GM12878 (cell line): ENCODE data around the gene ZNF423. TPM values are rescaled to one million over a fixed set of nuclear protein-coding genes. Genes with fewer than 3 reads are reported as not detected.

Experiments used
- ATAC-seq: fragments of 200-7000 bp; cut with Tn5 transposase; 3 replicates; pipeline ENCODE4 v1.9.1; 2020; ENCODE audit warnings: mild to moderate bottlenecking, moderate library complexity
- BruUV-seq: library from RNA; stranded (reverse); fragments of 400-500 nt; replicated peaks from 2 replicates; lab custom pipeline; 2021; lab: Mats Ljungman, UMichigan
- CTCF ChIA-PET: fragments of 300-600 bp; sonication (Branson Sonifier 250); formaldehyde crosslinking; extraction: SDS; loops from one replicate; lab custom pipeline; 2021; ENCODE audit warnings: inconsistent platforms; lab: Yijun Ruan, JAX
- POLR2A ChIA-PET: fragments of 350-600 bp; formaldehyde crosslinking; extraction: SDS; loops from one replicate; lab custom pipeline; 2021; ENCODE audit warnings: inconsistent platforms; lab: Charles Lee
- RAD21 ChIA-PET: fragments of 300-600 bp; sonication (Branson Sonifier 250); formaldehyde crosslinking; loops from one replicate; lab custom pipeline; 2023; ENCODE audit warnings: antibody characterized with exemption; ENCODE audit not compliant: unreplicated experiment; lab: Charles Lee
- SMC1A ChIA-PET: fragments of 300-600 bp; sonication (Branson Sonifier 250); formaldehyde crosslinking; loops from one replicate; lab custom pipeline; 2023; ENCODE audit not compliant: unreplicated experiment, uncharacterized antibody; lab: Charles Lee
- DNase-seq: peaks from one replicate; pipeline ENCODE4 v3.0.0-alpha.2; 2011; ENCODE audit warnings: low read depth, low spot score
- FAIRE-seq: peaks from 3 replicates; lab custom pipeline; 2011; peaks lifted over from hg19 to GRCh38; lab: Jason Lieb, UNC
- H2AFZ ChIP-seq: 2 replicates; pipeline ENCODE4 v1.6.0; 2011; ENCODE audit warnings: low read depth, low read length, control low read depth; ENCODE audit not compliant: control insufficient read depth
- H3K27ac ChIP-seq: 2 replicates; pipeline ENCODE4 v1.5.1; 2011; ENCODE audit warnings: control low read depth; ENCODE audit not compliant: control insufficient read depth, insufficient read depth
- H3K27me3 ChIP-seq, 2 experiments: replicated peaks in 1 of 2; 2 replicates each; pipeline versions ENCODE4 v1.6.0 to v1.6.1; 2011; ENCODE audit warnings: low read length in 1 of 2; ENCODE audit not compliant: control insufficient read depth in 2 of 2, insufficient read depth in 2 of 2
- H3K36me3 ChIP-seq, 2 experiments: 2 replicates each; pipeline ENCODE4 v1.5.1; 2011; ENCODE audit warnings: low read length in 1 of 2; ENCODE audit not compliant: control insufficient read depth in 2 of 2, insufficient read depth in 2 of 2
- H3K4me1 ChIP-seq: 2 replicates; pipeline ENCODE4 v1.6.1; 2011; ENCODE audit warnings: mild to moderate bottlenecking, low read length, moderate library complexity, mixed read lengths; ENCODE audit not compliant: control insufficient read depth, insufficient read depth
- H3K4me2 ChIP-seq: 2 replicates; pipeline ENCODE4 v1.6.0; 2011; ENCODE audit warnings: control low read depth; ENCODE audit not compliant: control insufficient read depth, insufficient read depth
- H3K4me3 ChIP-seq: fragments of 200-600 bp; sonication (generic); 2 replicates; pipeline ENCODE4 v1.5.1; 2016
- H3K79me2 ChIP-seq: 2 replicates; pipeline ENCODE4 v1.6.0; 2011; ENCODE audit warnings: low read length; ENCODE audit not compliant: control insufficient read depth, insufficient read depth
- H3K9ac ChIP-seq: 2 replicates; pipeline ENCODE4 v1.8.0; 2011; ENCODE audit warnings: low read length, control low read depth, mixed read lengths; ENCODE audit not compliant: control insufficient read depth, insufficient read depth
- H3K9me3 ChIP-seq: replicated peaks from 3 replicates; pipeline ENCODE4 v1.5.1; 2011; ENCODE audit warnings: mild to moderate bottlenecking, low read length; ENCODE audit not compliant: control insufficient read depth, insufficient read depth
- H4K20me1 ChIP-seq: 2 replicates; pipeline ENCODE4 v1.6.0; 2011; ENCODE audit not compliant: control insufficient read depth, insufficient read depth
- BCL11A ChIP-seq: IDR thresholded peaks from 2 replicates; pipeline ENCODE4 v1.6.1; 2011; ENCODE audit warnings: low read depth, low read length
- CHD2 ChIP-seq: IDR thresholded peaks from 2 replicates; pipeline ENCODE4 v1.6.1; 2011; ENCODE audit warnings: low read depth, low read length, improper control_type of control experiment, borderline replicate concordance
- CREB1 ChIP-seq: IDR thresholded peaks from 2 replicates; pipeline ENCODE4 v1.6.1; 2012; ENCODE audit warnings: low read depth, mild to moderate bottlenecking, inconsistent platforms
- EGR1 ChIP-seq, 2 experiments: IDR thresholded peaks; 1 replicate in 1 of 2; 2 replicates in 1 of 2; pipeline ENCODE4 v1.6.1; 2011 to 2012; ENCODE audit warnings: low read depth in 2 of 2, low read length in 2 of 2, borderline replicate concordance in 1 of 2, mild to moderate bottlenecking in 1 of 2, moderate library complexity in 1 of 2
- FOXK2 ChIP-seq: fragments of 450-650 bp; IDR thresholded peaks from 2 replicates; pipeline ENCODE4 v1.6.1; 2017; ENCODE audit warnings: mild to moderate bottlenecking, moderate library complexity
- FOXM1 ChIP-seq: IDR thresholded peaks from 2 replicates; pipeline ENCODE4 v1.6.1; 2012; ENCODE audit warnings: low read depth, mild to moderate bottlenecking, inconsistent platforms, low read length, moderate library complexity
- POLR2AphosphoS5 ChIP-seq: IDR thresholded peaks from 2 replicates; pipeline ENCODE4 v1.6.1; 2011; ENCODE audit warnings: mild to moderate bottlenecking, low read length, inconsistent platforms
- RUNX3 ChIP-seq: IDR thresholded peaks from 2 replicates; pipeline ENCODE4 v1.6.1; 2012; ENCODE audit warnings: low read length, inconsistent platforms
- SIN3A ChIP-seq: IDR thresholded peaks from 2 replicates; pipeline ENCODE4 v1.6.1; 2012; ENCODE audit warnings: low read depth, low read length, improper control_type of control experiment
- STAT3 ChIP-seq: IDR thresholded peaks from 2 replicates; pipeline ENCODE4 v1.6.1; 2011; ENCODE audit warnings: low read depth, low read length, improper control_type of control experiment
- TCF12 ChIP-seq: IDR thresholded peaks from 2 replicates; pipeline ENCODE4 v1.6.1; 2011; ENCODE audit warnings: low read depth, mild to moderate bottlenecking, low read length
- ZNF384 ChIP-seq: IDR thresholded peaks from 2 replicates; pipeline ENCODE4 v1.6.1; 2012; ENCODE audit warnings: low read depth, mild to moderate bottlenecking, low read length, improper control_type of control experiment, borderline replicate concordance
- WGBS: methylation state at CpG from one replicate; pipeline ENCODE4 v1.1.6; 2016; ENCODE audit warnings: low lambda C conversion rate; ENCODE audit not compliant: insufficient replicate concordance, insufficient coverage; ENCODE audit errors: missing lambda C conversion rate; 5-methylcytosine and 5-hydroxymethylcytosine counted together
- in situ Hi-C: fragments of 300-500 bp; cut with MboI; formaldehyde crosslinking; loops from 9 replicates; pipeline ENCODE4 v1.14.3; 2018; ENCODE audit warnings: mixed read lengths
- intact Hi-C: fragments of 100-400 bp; cut with micrococcal nuclease; formaldehyde crosslinking; loops from one replicate; pipeline ENCODE4 v1.14.2; 2022; ENCODE audit not compliant: unreplicated experiment
- polyA plus RNA-seq, 11 experiments: library from polyadenylated mRNA; depleted of rRNA in 4 of 11; unstranded in 6 of 11; stranded (reverse) in 5 of 11; fragments of >200 nt; fragmentation: Nextera tagmentation in 4 of 11; fragmentation: Illumina TruSeq in 1 of 11; extraction: Ambion mirVana in 4 of 11; extraction: Trizol in 1 of 11; gene quantifications; 1 replicate in 1 of 11; 2 replicates in 10 of 11; pipeline versions ENCODE4 v1.2.1 to v1.2.3, GENCODE V29; 2011 to 2016; ENCODE audit warnings: inconsistent platforms in 2 of 11, missing spikeins in 2 of 11, low read depth in 1 of 11
- total RNA-seq, 4 experiments: library from RNA; depleted of rRNA in 3 of 4; stranded (reverse); fragments of >200 nt in 3 of 4; fragmentation: Illumina TruSeq in 1 of 4; extraction: Trizol in 1 of 4; gene quantifications; 2 replicates each; pipeline versions ENCODE4 v1.2.1 to v1.2.3, GENCODE V29; 2013 to 2021
- TF ChIP-seq, protein P1 (sequence below): fragments of 450-650 bp; formaldehyde crosslinking; IDR thresholded peaks from 2 replicates; pipeline ENCODE4 v1.4.0; 2020; ENCODE audit warnings: mild to moderate bottlenecking, moderate library complexity
- TF ChIP-seq, protein P2 (sequence below): IDR thresholded peaks from 2 replicates; pipeline ENCODE4 v1.6.1; 2012; ENCODE audit warnings: low read length, inconsistent platforms
- TF ChIP-seq, protein P3 (sequence below): IDR thresholded peaks from 2 replicates; pipeline ENCODE4 v1.6.1; 2012; ENCODE audit warnings: low read depth, low read length, improper control_type of control experiment

ZNF423 gene
- total and polyA plus RNA-seq, 10 of the 15 experiments (the other 5 are each of a cell fraction or from before 2014, with no cell fraction given): 0.03 to 0.64 (median 0.10) TPM

DNA sequence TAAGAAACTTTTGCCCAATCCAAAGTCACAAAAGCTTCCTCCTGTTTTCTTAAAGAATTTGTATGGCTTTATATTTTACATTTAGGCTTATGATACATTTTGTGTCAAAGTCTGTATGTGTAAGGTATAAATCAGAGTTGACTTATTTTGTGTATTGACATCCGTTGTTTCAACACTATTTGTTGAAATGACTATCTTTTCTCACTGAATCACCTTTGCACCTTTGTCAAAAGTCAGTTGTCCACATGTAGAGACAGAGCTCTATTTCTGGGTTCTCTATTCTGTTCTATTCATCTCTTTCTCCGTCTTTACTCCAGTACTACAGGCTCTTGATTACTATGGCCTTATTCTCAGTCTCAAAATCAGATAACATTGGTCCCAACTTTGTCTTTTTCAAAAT is 409.1 kb downstream of the ZNF423 start (continued):
- TF ChIP-seq POLR2AphosphoS5 (no peak), STAT3 (no peak), RUNX3 (no peak), FOXM1 (no peak), EGR1 (IDR thresholded peaks at IDR 0.05; ENCODE audit: borderline replicate concordance in 1 of 2, low read depth in 2 of 2, low read length in 2 of 2) (no peak)

DNA sequence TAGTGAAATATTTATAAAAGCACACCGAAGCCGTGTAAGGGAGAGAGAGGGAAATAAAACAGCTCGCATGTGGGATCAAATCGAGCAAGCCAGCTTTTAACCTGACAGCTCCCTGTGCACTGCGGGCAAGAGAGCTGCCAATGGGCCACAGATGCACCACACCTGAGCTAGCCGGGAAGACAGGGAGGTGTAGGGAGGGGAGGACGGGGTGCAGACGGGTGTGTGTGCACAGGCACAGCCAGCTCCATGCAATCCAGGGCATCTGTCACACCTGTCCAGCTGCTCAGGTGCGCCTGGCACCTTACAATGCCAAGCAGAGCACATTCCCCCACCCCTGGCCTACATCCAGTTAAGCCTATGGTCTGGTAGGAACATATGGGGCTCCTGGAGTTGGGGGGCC is 412.3 kb downstream of the ZNF423 start:
- no peak overlapping the region for H3K9ac ChIP-seq
- H3K79me2 ChIP-seq: no peaks in the 10 kb centered on the region
- H3K4me3 ChIP-seq: no peak overlapping the region
- RAD21 ChIA-PET: no interaction called here
- in situ Hi-C loops: no loop called here
- no peaks in the 10 kb centered on the region for H4K20me1 ChIP-seq
- no peak overlapping the region for H2AFZ ChIP-seq
- no peak overlapping the region for H3K4me2 ChIP-seq
- no peaks in the 10 kb centered on the region for H3K36me3 ChIP-seq
- 61% methylated on average over 9 of the region's 9 CpGs for WGBS
- H3K27me3 ChIP-seq: no peaks in the 10 kb centered on the region
- H3K9me3 ChIP-seq: no peaks in the 10 kb centered on the region
- DNase-seq (no peak), FAIRE-seq (no peak), ATAC-seq (no peak)
- CTCF ChIA-PET: interaction anchor here (1.6 kb wide), 1 partner anchor 149 kb away, joined by 4 read pairs; no protein-coding TSS in a partner anchor
- no peak overlapping the region for H3K27ac ChIP-seq
- POLR2A ChIA-PET: no interaction called here
- H3K4me1 ChIP-seq: peaks cover 20% of the 10 kb centered on the region
- SMC1A ChIA-PET: no interaction called here
- intact Hi-C loops: no loop called here
- BruUV-seq: no TSS peak
- no peak for TF ChIP-seq CHD2
- TF ChIP-seq SIN3A: no peak
- no peak for TF ChIP-seq CREB1
- no peak for TF ChIP-seq BCL11A
- TF ChIP-seq, protein P1, sequence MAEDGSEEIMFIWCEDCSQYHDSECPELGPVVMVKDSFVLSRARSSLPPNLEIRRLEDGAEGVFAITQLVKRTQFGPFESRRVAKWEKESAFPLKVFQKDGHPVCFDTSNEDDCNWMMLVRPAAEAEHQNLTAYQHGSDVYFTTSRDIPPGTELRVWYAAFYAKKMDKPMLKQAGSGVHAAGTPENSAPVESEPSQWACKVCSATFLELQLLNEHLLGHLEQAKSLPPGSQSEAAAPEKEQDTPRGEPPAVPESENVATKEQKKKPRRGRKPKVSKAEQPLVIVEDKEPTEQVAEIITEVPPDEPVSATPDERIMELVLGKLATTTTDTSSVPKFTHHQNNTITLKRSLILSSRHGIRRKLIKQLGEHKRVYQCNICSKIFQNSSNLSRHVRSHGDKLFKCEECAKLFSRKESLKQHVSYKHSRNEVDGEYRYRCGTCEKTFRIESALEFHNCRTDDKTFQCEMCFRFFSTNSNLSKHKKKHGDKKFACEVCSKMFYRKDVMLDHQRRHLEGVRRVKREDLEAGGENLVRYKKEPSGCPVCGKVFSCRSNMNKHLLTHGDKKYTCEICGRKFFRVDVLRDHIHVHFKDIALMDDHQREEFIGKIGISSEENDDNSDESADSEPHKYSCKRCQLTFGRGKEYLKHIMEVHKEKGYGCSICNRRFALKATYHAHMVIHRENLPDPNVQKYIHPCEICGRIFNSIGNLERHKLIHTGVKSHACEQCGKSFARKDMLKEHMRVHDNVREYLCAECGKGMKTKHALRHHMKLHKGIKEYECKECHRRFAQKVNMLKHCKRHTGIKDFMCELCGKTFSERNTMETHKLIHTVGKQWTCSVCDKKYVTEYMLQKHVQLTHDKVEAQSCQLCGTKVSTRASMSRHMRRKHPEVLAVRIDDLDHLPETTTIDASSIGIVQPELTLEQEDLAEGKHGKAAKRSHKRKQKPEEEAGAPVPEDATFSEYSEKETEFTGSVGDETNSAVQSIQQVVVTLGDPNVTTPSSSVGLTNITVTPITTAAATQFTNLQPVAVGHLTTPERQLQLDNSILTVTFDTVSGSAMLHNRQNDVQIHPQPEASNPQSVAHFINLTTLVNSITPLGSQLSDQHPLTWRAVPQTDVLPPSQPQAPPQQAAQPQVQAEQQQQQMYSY (CRISPR knock-in tag): no peak
- TF ChIP-seq, protein P2, sequence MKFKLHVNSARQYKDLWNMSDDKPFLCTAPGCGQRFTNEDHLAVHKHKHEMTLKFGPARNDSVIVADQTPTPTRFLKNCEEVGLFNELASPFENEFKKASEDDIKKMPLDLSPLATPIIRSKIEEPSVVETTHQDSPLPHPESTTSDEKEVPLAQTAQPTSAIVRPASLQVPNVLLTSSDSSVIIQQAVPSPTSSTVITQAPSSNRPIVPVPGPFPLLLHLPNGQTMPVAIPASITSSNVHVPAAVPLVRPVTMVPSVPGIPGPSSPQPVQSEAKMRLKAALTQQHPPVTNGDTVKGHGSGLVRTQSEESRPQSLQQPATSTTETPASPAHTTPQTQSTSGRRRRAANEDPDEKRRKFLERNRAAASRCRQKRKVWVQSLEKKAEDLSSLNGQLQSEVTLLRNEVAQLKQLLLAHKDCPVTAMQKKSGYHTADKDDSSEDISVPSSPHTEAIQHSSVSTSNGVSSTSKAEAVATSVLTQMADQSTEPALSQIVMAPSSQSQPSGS: no peak
- TF ChIP-seq, protein P3, sequence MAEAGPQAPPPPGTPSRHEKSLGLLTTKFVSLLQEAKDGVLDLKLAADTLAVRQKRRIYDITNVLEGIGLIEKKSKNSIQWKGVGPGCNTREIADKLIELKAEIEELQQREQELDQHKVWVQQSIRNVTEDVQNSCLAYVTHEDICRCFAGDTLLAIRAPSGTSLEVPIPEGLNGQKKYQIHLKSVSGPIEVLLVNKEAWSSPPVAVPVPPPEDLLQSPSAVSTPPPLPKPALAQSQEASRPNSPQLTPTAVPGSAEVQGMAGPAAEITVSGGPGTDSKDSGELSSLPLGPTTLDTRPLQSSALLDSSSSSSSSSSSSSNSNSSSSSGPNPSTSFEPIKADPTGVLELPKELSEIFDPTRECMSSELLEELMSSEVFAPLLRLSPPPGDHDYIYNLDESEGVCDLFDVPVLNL: no peak
- no peak for TF ChIP-seq TCF12
- no peak for TF ChIP-seq ZNF384
- no peak for TF ChIP-seq FOXK2
